HUES48 (cell line): ENCODE data around the gene ZNF512B.
"Not testable (repeated sequence)": the region's sequence is repeated elsewhere in the genome, so short reads cannot be mapped to it uniquely, and the experiment has no call there.

Source experiments
- H3K27ac ChIP-seq: one replicate; pipeline ENCODE4 v1.7.0; 2013; ENCODE audit warnings: low read depth, low read length, inconsistent platforms
- H3K27me3 ChIP-seq: 2 replicates; pipeline ENCODE4 v1.6.1; 2013; ENCODE audit warnings: mild to moderate bottlenecking, low read length; ENCODE audit not compliant: control insufficient read depth, insufficient read depth
- H3K36me3 ChIP-seq: 2 replicates; pipeline ENCODE4 v1.6.1; 2013; ENCODE audit warnings: low read length; ENCODE audit not compliant: control insufficient read depth, insufficient read depth
- H3K4me1 ChIP-seq: 2 replicates; pipeline ENCODE4 v1.6.1; 2013; ENCODE audit warnings: mild to moderate bottlenecking, low read length; ENCODE audit not compliant: control insufficient read depth, insufficient read depth
- H3K4me3 ChIP-seq: 2 replicates; pipeline ENCODE4 v1.5.1; 2013; ENCODE audit warnings: mild to moderate bottlenecking, low read depth, low read length
- H3K9ac ChIP-seq: 2 replicates; pipeline ENCODE4 v1.6.1; 2013; ENCODE audit warnings: mild to moderate bottlenecking, low read depth, low read length, moderate library complexity
- H3K9me3 ChIP-seq: 2 replicates; pipeline ENCODE4 v1.6.1; 2013; ENCODE audit warnings: low read length; ENCODE audit not compliant: control insufficient read depth, insufficient read depth

The ZNF512B gene

GRCh38 chr20:63935447-63935846 lies 34.3 kb downstream of the ZNF512B start:
- H3K27me3 ChIP-seq = no peaks in the 10 kb centered on the region
- H3K27ac ChIP-seq = no peak overlapping the region
- H3K36me3 ChIP-seq = peaks cover 45% of the 10 kb centered on the region
- no peaks in the 10 kb centered on the region for H3K9me3 ChIP-seq
- H3K4me3 ChIP-seq = no peak overlapping the region
- H3K9ac ChIP-seq = no peak overlapping the region
- 0 out of 2 replicates have a peak, but pooled peaks cover 2% of the 10 kb centered on the region for H3K4me1 ChIP-seq

- no peak overlapping the region for H3K27ac ChIP-seq
- no peak overlapping the region for H3K4me3 ChIP-seq
- H3K9me3 ChIP-seq = no peaks in the 10 kb centered on the region
- no peak overlapping the region for H3K9ac ChIP-seq
- no peaks in the 10 kb centered on the region for H3K4me1 ChIP-seq
- H3K36me3 ChIP-seq = peaks cover 47% of the 10 kb centered on the region
- H3K27me3 ChIP-seq = no peaks in the 10 kb centered on the region
Observed at GRCh38 chr20:63934271-63935068, 35.3 kb downstream of the ZNF512B start.

DNA sequence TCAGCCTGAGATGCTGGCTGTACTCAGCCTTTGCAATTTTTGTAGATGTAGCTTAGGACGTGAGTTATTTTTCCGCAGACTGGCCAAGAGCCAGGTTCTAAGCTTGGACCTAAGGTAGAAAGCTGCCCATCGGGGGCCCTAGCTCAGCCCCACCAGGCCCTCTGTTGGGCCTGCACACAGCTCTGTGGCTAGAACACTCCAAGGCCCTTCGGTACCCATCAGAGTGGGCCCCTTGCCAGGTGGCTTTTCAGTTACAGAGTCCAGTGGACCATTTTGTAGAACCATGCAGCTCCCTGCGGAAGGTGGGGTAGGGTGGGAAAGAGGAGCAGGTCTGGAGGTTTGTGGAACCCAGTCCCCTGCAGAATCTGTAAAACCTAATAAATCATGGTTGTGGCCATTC lies 36.1 kb downstream of the ZNF512B start:
- Histone ChIP-seq H3K9ac (no peak overlapping the region), H3K36me3 (peaks cover 55% of the 10 kb centered on the region), H3K27ac (no peak overlapping the region)

DNA sequence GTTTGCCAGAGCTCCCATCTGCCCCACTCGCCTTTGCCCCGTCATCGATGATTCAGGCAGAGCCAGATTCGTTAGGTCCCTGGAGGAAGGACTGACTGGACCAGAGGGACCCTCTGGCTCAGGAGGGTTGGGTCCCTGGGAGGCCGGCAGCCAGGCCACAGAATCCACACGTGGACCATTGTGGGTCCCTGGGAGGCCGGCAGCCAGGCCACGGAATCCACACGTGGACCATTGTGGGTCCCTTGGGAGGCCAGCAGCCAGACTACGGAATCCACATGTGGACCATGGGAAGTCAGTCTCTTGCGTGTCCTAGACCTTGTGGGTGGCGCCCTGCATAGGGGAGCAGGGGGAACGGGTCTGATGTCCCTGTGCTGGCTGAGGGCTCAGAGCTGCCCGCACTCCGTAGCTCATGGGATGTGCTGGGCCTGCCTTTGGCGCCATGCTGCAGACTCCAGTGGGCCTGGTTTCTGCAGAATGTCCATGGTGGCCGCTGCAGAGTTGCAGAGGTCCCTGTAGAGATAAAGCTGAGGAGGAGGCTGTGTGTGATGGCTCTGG lies 37.0 kb downstream of the ZNF512B start:
- no peak overlapping the region for H3K4me3 ChIP-seq
- H3K36me3 ChIP-seq = peaks cover 63% of the 10 kb centered on the region

More for the DNA sequence above, 36.1 kb downstream of the ZNF512B start:
- no peaks in the 10 kb centered on the region for H3K27me3 ChIP-seq
- H3K4me1 ChIP-seq = no peaks in the 10 kb centered on the region
- H3K4me3 ChIP-seq = no peak overlapping the region
- H3K9me3 ChIP-seq = no peaks in the 10 kb centered on the region

DNA sequence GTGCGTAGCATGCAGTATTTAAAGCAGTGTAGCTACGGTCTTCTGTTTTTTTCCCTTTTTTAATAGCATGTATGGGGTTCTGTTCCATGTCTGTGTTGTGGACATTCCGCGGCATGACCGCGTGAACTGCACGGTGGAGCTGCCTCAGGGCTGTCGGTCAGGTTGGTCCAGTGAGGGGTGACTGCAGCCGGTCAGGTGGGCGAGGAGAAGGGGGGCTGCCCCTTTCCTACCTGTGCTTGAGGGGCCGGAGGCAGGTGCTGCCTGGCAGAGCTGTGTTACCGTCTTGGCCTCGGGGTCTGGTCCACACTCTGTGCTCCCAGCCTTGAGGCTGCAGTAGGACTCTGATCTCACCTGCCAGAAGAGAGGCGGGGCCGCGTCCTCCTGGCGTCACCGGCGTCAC lies 38.0 kb downstream of the ZNF512B start:
- H3K4me3 ChIP-seq = no peak overlapping the region
- H3K27ac ChIP-seq = no peak overlapping the region
- no peak overlapping the region for H3K9ac ChIP-seq
- no peaks in the 10 kb centered on the region for H3K27me3 ChIP-seq
- no peaks in the 10 kb centered on the region for H3K9me3 ChIP-seq
- H3K4me1 ChIP-seq = no peaks in the 10 kb centered on the region
- H3K36me3 ChIP-seq = peaks cover 65% of the 10 kb centered on the region

More for the DNA sequence above, 37.0 kb downstream of the ZNF512B start:
- Histone ChIP-seq H3K27me3 (no peaks in the 10 kb centered on the region), H3K4me1 (no peaks in the 10 kb centered on the region), H3K27ac (no peak overlapping the region), H3K9ac (no peak overlapping the region), H3K9me3 (no peaks in the 10 kb centered on the region)

DNA sequence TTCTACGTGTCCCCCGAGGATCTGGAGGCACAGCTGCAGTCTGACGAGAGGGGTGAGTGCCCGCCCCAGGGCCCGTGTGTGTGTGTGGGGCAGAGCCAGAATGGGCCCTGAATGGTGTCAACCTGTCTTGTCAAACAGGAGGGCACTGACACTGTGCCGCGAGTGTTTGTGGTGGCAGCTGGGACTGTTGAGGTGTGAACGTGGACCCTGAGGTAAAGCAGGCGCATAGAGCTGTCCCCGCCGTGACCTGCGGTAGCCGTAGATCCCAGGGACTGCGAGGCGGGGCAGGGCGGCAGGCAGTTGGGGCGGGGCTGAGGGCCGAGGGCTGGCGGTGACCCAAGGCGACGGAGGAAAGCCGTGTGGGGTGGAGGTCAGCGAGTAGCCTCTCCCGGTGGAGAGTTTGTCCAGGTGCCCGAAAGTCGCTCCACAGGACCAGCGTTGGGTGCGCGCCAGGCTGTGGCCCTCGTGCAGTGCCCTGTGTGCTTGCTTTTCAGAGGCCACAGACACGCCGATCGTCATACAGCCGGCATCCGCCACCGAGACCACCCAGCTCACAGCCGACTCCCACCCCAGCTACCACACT lies 38.7 kb downstream of the ZNF512B start:
- Histone ChIP-seq H3K4me3 (no peak overlapping the region), H3K9ac (no peak overlapping the region), H3K9me3 (no peaks in the 10 kb centered on the region), H3K36me3 (peaks cover 69% of the 10 kb centered on the region), H3K27me3 (no peaks in the 10 kb centered on the region), H3K27ac (no peak overlapping the region), H3K4me1 (no peaks in the 10 kb centered on the region)

- H3K9me3 ChIP-seq, H3K4me1 ChIP-seq, H3K27ac ChIP-seq, H3K4me3 ChIP-seq, H3K27me3 ChIP-seq, H3K9ac ChIP-seq: not testable (repeated sequence)
- H3K36me3 ChIP-seq = peaks cover 60% of the 10 kb centered on the region
Observed at GRCh38 chr20:63929473-63929883, 40.3 kb downstream of the ZNF512B start.

- no peak overlapping the region for H3K9ac ChIP-seq
- no peaks in the 10 kb centered on the region for H3K9me3 ChIP-seq
- no peaks in the 10 kb centered on the region for H3K27me3 ChIP-seq
- no peak overlapping the region for H3K27ac ChIP-seq
- H3K4me3 ChIP-seq = no peak overlapping the region
- H3K36me3 ChIP-seq = peaks cover 60% of the 10 kb centered on the region
- H3K4me1 ChIP-seq = no peaks in the 10 kb centered on the region
Observed at GRCh38 chr20:63929071-63929470, 40.7 kb downstream of the ZNF512B start.

- no peaks in the 10 kb centered on the region for H3K4me1 ChIP-seq
- H3K9ac ChIP-seq = no peak overlapping the region
- H3K27ac ChIP-seq = no peak overlapping the region
- H3K4me3 ChIP-seq = no peak overlapping the region
- H3K9me3 ChIP-seq = no peaks in the 10 kb centered on the region
- no peaks in the 10 kb centered on the region for H3K27me3 ChIP-seq
- H3K36me3 ChIP-seq = peaks cover 37% of the 10 kb centered on the region
Observed at GRCh38 chr20:63926298-63926697, 43.4 kb downstream of the ZNF512B start.

DNA sequence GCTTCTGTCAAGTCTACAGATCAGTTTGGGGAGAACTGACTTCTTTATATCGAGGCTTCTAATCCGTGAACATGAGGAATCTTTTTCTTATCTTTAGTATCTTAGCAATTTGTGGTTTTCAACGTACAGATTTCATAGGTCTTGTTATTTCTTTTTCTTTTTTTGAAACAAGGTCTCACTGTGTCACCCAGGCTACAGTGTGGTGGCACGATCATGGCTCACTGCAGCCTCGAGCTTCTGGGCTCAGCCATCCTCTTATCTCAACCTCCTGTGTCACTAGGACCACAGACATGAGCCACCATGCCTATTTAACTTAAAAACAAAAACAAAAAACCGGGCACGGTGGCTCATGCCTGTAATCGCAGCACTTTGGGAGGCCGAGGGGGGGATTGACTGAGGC lies 45.5 kb downstream of the ZNF512B start:
- Histone ChIP-seq H3K4me3 (no peak overlapping the region), H3K27ac (no peak overlapping the region), H3K9ac (no peak overlapping the region), H3K36me3 (peaks cover 20% of the 10 kb centered on the region), H3K4me1 (no peaks in the 10 kb centered on the region), H3K9me3 (no peaks in the 10 kb centered on the region), H3K27me3 (no peaks in the 10 kb centered on the region)

DNA sequence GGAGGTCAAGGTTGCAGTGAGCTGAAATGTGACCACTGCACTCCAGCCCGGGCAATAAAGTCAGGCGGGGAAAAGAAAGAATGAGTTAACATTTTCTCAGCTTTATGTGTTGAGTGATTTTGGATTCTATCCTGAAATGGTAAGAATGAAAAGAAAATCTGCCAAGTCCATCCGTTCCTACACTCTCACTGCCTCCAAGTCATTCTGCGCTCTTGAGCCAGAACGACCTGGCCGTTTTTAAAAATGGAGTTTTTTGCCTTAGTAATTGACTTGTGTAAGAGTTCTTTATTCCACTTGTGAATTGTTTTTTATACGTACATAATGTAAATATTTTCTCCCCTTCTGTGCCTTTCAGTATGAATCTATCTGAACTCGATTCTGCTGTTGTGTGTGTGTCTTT lies 46.1 kb downstream of the ZNF512B start:
- H3K36me3 ChIP-seq = peaks cover 14% of the 10 kb centered on the region

More for the DNA sequence above, 46.1 kb downstream of the ZNF512B start:
- Histone ChIP-seq H3K4me3 (no peak overlapping the region), H3K4me1 (no peaks in the 10 kb centered on the region), H3K27ac (no peak overlapping the region), H3K9me3 (no peaks in the 10 kb centered on the region), H3K9ac (no peak overlapping the region), H3K27me3 (no peaks in the 10 kb centered on the region)
